GM19238 (cell line): ENCODE results near the gene UMOD.

ENCODE experiments used
- DNase-seq: peaks from one replicate; pipeline ENCODE4 v3.0.0; 2011; ENCODE audit warnings: low spot score; ENCODE audit not compliant: insufficient read length

The UMOD gene

DNA sequence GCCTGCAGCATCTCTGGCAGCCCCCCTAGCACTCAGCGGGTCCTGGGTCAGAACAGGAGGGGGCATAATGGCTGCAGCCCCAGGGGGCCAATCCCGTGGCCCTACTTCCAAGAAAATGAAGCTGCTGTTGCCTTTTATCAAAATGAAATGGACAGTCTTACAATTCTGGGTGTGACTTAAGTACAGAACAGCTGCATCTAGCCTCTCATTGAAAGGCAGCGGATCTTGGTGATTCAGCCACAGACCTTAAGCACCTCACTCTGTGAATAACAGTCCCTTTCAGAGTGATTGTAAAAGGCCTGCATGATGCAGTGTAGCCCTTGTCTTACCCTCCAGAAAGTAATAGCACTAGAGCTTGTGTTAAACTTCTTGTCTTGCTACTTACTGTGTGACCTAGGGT, 11.5 kb upstream of the UMOD start:
- no peak for DNase-seq

DNA sequence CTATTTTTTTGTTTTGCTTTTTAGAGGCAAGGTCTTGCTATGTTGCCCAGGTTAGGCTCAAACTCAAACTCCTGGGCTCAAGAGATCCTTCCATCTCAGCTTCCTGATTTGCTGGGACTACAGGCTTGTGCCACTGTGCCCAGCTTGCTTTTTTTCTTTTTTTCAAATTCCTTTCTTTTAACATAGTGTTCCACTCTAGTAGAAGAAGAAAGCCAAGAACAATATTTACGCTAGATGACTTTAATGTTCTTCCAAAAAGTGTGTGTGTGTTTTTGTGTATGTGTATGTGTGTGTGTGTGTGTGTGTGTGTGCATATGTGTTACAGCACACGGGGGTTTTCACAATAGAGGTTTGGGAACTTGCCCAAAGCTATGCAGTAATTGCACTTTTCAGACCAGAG, 10.7 kb upstream of the UMOD start:
- DNase-seq: no peak

DNA sequence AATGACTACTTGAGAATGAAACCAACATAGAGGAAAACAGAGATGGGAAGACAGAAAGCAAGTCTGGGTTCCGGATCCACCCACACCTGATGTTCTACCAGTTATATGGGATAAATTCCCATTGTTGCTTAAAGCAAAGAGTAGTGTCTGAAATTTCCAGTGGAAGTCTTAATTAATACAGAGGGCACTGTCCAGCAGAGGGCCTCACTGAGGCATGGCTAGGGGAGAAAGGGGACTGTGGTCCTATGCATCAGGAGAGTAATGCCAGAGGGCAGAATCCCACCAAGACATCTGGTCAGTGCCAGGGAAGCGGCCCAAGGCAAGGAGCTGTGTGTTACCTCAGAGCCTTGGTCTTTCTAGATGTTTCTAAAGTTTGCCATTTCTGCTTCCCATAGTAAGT, 7.5 kb upstream of the UMOD start:
- DNase-seq: no peak

DNA sequence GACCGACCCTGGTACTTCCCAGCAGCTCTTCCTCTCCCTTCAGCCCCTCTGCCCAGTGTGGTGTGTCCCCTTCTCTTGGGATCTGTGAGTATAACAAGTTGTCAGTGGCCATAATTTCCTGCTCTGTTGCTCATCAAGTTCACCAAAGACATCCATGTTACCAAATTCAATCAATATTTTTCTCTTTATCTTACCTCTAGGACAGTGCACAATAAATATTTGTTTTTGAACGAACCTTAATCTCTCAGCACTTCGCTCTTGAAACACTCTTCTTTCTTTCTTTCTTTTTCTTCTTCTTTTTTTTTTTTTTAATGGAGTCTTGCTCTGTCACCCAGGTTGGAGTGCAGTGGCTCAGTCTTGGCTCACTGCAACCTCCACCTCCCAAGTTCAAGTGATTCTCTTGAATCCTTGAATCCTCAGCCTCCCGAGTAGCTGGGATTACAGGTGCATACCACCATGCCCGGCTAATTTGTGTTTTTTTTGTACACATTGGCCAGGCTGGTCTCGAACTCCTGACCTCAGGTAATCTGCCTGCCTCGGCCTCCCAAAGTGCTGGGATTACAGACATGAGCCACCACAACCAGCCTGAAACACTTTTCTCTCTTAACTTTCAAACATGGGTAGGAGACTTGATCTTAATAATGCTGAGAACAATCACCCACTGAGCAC, 2.7 kb upstream of the UMOD start:
- no peak for DNase-seq

DNA sequence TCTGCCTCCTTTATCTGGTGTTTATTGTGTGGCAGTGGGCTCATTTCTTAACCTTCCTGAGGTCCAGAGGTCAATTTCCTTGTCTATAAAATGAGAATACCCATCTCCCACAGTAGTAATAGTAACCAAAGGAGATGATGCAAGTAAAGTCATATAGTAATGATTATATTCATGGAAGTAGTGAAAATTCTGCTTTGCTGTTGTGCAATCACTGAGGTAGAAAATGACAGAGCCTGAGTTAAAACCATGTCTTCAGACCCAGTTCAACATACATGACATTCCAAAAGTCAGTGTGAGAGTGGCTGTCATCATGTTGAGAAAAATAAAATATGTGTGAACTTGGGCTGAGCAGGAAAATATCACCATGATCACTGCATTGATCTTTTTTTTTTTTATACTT, 864 bp upstream of the UMOD start:
- no peak for DNase-seq

DNA sequence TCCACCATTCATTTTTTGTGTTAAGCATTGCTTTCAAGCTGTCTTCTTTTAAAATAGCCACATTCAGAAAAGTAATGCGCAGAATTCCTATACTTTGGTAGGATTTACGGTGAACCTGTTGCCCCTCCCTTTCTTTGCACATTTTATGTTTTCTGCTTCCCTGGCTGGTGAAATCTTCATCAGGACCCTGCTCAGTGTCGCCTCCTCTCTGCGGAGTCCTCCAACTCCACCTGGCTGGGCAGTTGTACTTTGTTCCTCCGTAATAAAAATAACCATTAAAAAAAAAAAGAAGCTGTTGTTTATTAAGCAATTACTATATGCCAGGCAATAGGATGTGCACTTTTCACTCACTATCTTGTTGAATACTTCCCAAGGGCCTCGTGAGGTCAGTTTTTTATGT, 2.9 kb downstream of the UMOD start:
- DNase-seq: no peak

DNA sequence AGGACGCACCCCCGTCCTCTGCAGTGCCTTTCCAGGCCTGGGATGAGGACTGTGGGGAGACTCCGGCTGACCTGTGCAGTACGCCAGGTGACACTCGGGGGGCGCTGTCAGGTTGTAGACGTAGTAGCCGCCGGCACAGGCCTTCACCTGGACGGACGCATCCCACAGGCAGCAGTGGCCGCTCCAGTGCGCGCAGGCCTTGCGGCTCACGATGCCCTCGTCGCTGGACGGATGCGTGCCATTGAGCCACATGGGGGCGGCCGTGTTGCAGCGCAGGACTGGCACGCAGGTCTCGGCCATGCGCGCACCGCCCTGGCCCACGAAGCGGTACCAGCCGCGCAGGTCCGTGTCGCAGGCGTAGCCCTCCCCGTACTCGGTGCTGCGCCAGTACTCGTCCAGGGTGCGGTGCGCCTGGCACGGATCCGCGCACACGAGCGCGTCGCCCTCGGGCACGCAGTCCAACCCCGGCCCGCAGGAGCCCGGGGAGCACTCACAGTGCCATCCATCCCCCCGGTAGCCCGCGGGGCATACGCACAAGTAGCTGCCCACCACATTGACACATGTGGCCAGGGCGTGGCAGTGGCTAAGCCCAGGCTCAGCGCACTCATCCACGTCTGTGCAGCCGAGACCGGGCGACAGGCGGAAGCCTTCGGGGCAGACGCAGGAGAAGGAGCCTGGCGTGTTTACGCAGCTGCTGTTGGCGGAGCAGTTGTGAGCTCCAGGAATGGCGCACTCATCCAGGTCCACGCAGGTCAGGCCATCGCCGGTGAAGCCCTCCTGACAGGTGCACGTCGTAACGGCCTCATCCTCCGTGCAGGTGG, 3.9 kb downstream of the UMOD start:
- no peak for DNase-seq

DNA sequence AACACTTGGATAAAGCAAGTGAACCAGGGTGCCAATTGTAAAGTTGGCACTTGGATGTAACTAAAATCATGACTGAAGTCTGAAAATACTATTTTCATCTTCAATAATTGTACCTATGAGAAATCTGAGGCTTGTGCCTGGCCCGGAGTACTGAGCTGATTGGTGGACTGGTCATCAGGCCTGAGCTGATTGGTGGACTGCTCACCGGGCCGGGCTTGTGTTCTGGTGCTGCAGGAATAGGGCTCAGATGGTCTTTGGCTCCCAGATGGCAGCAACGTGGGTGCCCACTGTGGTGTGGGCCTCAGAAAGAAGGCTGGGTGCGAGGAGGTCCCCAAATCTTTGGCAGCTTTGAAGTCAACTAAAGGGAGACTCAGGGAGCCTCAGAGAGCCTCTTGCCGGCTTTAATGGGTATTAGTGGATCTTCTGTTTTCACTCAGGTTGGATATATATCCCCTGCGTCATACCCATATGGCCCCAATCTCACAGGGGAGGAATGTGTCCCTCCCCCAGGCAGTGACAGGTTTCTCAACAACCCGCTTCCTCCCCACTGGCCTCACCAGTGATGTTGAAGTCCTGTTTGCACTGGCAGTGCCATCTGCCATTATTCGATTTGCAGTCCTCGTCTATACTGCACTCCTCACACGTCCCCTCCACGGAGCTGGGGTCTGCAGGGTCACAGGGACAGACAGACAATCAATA, 4.7 kb downstream of the UMOD start:
- no peak for DNase-seq

DNA sequence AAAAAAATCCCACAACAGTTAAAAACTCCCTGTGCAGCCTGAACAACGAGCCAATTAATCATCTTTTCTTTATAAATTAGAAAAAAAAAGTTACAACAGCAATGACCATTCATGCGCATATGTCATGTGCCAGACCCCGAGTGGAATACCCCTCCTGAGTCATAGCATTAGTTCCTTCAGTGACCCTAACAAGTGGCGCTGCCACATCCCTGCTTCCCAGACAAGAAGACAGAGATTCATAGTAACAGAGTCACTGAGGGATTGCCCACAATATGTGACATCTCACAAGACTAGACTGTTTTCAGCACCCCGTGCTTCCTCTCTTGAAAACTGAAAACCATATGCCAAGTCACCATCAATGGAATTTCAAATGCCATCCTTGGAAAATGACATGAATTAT, 7.9 kb downstream of the UMOD start:
- DNase-seq: no peak

DNA sequence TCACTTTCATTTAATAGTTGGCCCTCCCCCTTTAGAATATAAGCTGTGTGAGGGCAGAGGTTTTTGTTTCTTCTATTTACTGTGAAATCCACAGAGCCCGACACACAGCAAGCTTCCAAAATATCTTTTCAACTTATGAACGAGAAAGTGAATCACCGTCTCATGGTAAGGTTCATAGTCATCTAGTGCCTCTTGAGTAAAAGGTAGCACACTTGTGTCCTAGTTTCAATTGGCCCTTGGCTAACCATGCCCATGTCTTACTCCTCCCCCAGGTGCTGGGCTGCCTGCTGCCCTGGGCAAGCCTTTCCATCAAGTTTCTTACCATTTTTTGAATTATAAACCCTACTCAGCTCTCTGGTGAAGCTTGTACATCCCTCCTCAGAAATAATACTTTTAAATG, 12.8 kb downstream of the UMOD start:
- DNase-seq: no peak

DNA sequence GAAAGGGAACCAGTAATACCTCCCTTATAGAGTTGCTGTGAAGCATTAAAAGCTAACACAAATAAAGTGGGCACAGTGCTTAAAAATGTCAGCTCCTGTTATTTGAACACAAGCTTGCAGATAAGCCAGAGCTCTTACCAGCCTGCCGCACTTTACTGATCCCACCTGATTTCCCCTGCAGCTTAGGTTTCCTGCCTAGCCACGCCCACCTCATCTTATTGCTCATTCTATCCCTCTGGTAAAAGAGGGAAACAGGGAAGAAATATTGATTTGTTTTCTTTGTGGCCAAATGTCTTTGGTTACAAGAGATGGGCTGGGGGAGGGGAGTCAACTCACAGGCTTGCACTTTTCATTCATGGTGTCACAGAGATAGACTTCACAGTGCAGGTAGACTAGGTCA, 15.6 kb downstream of the UMOD start:
- no peak for DNase-seq

DNA sequence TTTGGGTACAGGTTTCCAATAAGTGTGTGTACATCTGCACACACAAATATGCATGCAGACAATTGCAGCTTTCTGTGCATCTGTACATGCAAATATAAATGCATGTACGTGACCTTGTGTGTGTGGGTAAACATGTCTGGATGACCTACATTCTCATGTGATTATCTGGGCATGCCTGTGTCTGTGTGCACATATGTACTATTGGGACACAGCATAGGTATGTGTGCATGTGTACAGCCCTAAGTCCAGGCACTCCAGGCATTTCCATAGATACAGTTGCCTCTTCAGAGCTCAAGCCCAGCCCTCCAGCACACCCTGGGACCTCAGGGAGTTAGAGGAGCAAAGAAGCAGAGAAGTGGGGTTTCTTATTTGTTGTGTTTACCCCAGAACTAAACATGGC, 18.1 kb downstream of the UMOD start:
- DNase-seq: no peak

DNA sequence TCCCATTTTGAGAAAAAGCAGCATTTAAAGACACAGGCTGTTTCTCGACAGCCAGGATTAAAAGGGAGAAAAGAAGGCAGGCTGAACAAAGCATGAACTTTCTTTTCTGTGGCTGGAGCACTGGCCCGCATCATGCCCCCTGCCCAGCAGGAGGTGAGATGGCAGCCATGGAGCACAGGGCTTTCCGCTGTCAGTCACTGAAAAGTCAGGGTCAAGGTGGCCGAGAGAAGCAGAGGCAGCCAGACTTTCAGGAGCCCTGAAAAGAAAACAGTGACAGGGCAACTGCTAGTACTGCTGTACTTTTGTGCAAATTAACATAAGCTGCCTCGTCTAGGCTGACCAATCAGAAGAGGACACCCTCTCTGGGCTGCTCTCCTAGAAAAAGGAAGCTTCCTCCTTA, 19.4 kb downstream of the UMOD start:
- DNase-seq: no peak

DNA sequence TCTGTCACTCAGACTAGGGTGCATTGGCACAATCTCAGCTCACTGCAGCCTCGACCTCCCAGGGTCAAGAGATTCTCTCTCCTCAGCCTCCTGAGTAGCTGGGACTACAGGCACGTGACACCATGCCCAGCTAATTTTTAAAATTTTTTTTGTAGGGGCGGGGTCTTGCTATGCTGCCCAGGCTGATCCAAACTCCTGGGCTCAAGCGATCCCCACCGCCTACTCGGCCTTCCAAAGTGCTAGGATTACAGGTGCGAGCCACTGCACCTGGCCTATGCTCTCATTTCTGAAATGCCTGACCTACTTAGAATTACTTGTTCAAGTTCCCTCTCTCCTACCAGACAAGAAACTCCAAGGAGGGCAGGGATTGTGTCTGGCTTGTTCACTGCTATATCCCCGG, 20.1 kb downstream of the UMOD start:
- no peak for DNase-seq

DNA sequence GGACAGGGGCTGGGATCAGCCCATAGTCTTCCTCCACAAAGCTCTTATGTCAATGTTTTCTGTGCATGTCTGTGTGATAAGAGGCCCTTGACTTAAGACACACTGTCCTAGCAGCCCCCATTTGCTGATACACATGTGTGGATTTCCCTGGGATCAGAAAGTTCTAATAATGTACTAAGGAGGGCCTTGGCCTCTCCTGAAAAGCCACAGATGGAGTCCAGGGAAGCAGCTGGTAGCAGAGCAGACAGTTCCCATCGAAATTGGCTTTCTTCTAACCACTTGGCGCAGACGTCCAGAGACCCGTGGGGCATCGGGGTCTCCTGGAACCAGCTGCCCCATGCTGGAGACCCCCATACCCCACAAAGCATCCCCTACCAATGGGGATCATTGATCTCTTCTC, 20.9 kb downstream of the UMOD start:
- DNase-seq: no peak

DNA sequence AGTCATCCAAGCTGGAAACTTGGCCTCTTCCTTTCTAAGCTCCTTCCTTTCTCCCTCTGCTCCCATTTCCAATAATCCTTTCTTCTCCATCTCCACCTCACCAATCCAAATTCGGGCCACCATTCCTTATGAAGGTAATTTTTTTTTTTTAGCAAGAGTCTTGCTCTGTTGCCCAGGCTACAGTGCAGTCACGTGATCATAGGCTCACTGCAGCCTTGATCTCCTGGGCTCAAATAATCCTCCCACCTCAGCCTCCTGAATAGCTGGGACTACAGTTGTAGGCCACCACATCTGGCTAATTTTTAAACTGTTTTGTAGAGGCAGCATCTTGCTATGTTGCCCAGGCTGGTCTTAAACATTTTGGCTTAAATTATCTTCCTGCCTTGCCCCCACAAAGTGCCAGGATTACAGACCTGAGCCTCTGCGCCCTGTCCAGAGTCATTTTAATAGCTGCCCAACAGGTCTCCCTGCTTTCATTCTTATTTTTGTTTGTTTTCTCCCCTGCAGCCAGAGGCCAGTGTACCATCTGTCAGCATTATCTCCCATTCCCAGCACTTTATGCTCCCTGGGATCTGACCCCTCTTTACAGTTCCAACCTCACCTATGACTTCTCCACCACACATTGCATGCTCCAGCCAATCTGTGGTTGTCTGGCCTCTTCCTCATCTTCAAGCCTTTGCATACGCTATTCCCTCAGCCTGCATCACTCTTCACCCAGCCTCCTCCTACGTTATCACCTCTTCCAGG, 22.9 kb downstream of the UMOD start:
- DNase-seq: no peak

DNA sequence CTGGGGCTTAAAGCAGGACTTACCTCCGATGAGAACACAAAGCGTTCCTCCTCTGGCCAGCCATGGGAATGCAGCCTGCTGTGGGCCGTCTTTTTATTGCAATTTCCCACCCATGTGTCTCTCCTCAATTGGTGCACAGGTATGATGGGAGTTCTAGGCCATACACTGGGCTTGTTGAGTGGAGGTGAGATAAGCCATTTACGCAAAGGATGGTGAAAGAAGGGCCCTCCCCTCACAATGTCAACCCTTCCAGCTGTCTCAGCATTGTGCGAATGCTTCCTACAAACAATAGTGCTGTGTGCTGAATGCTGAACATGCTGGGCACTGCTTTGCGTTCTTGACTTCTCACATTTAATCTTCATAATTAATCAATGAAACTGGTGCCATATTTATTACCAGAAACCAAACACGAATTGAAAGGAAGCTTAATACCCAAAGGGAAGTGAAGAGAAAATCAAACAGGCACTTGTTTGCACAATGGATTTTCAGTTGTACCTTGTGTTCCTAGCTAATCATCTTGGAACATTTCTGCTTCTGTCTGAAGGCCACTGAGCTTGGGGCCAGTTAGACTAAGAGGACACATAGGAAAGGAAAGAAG, 25.0 kb downstream of the UMOD start, which contains the start of gene GP2:
Gene GP2 (minus strand): TSS at position 70 of the 598 bp plus-strand sequence. CDS start 1,082 bp downstream, outside the sequence.
- no peak for DNase-seq

DNA sequence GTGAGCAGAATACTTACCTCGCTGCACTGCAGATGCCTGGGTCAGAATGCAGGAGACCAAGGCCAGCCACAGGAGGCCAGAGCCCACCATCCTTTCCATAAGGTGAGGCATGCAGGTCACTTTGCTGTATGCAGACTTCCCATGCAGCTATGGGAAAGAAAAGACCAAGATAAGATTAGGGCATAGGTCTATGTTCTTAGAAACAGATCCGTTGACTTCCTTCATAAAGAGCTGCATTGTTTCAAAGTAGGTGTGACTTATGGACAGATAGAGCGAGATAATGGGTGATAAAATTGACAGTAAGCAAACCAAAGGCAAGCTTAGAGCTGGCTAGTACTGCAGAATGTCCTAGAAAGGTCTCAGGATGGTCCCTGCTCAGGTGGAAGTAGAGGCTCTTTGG, 26.2 kb downstream of the UMOD start:
- no peak for DNase-seq

DNA sequence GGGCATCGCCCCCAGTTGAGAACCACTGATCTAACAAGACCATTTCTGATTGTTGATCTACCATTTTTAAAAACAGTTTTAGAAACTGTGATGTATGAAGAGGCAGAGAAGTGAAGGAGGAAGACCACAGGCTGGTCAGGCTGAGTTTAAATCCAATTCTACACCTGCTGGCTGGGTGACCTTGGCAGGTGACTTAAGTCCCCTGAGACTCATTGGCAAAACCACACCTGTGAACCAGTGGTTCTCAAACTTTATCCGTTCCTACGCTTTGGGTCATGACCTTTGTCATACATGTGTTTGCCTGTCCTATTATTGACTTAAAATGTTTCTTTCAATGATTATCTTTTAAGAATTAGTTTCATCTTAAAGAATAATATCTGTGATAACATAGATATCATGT, 27.5 kb downstream of the UMOD start:
- DNase-seq: no peak

DNA sequence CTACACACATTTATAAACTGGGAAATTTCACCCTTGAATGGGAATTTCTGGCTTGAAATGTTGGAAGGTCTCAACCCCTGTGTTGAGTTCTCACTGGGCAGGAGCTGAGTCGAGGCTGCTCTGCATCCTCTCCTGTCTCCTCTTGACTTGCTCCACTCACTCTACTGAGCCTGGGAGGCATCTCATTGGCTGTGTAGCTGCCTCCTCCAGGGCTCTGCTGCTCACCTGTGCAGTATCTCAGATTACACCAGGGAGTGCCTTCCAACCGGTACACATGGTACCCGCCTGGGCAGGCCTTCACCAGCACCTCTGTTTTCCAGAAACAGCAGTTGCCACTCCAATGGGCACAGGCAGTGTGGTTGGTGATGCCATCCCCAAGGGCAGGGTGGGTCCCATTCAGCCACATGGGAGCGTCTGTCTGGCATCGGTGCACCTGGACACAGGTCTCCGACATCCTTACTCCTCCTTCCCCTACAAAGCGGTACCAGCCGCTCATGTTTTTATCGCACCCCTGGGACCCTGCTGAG, 28.9 kb downstream of the UMOD start:
- no peak for DNase-seq

DNA sequence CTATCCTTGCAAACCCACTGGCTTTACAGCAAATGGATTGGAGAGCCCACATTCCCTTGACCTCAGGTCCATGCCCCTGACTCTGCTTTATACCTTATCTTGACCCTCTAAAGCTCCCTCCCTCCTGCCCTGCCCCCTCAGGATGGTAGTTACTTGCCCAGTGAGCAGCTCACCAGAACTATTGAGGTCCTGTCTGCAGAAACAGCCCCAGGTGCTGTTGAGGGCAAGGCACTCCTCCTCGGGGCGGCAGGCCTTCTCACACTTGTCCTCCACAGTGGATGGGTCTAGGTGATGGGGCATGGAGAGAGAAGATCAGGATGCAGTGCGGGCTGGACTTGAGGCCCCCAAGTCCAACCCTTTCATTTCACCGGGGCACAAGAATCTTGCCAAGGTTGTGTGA, 29.8 kb downstream of the UMOD start:
- no peak for DNase-seq
